Measurements from ENCODE around the gene AKAP13.

The AKAP13 gene

DNA sequence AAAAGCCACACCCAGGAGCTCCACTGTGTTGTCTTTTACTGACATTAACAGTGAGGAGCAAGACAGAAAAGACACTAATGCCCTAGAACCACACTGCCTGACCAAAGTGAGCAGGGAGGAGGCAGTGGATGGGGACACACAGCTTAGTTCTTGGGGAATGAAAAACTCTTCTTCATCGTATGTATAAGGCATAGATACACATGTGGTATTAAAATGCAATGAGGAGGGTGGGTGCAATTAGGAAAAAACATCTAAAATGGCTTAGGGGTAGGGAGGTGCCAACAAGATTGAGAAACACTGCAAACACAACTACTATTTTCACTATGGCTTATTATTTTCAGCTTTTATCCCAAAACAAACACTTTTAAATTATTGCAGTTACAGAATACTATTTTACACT, 398.8 kb downstream of the AKAP13 start:
- no peaks in the 10 kb centered on the region; the same call in 1 of the 2 replicates for H4K20me1 ChIP-seq (ENCODE audit: low read depth, low read length)
- TF ChIP-seq, protein P1, sequence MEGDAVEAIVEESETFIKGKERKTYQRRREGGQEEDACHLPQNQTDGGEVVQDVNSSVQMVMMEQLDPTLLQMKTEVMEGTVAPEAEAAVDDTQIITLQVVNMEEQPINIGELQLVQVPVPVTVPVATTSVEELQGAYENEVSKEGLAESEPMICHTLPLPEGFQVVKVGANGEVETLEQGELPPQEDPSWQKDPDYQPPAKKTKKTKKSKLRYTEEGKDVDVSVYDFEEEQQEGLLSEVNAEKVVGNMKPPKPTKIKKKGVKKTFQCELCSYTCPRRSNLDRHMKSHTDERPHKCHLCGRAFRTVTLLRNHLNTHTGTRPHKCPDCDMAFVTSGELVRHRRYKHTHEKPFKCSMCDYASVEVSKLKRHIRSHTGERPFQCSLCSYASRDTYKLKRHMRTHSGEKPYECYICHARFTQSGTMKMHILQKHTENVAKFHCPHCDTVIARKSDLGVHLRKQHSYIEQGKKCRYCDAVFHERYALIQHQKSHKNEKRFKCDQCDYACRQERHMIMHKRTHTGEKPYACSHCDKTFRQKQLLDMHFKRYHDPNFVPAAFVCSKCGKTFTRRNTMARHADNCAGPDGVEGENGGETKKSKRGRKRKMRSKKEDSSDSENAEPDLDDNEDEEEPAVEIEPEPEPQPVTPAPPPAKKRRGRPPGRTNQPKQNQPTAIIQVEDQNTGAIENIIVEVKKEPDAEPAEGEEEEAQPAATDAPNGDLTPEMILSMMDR (IDR thresholded peaks at IDR 0.05; ENCODE audit: insufficient read depth, low read length, poor library complexity, severe bottlenecking): no peak
- TF ChIP-seq EZH2phosphoT487 (conservative IDR thresholded peaks at IDR 0.05; ENCODE audit: low read length): no peak
- no peak overlapping the region for H3K27ac ChIP-seq (ENCODE audit: low read depth, low read length)

DNA sequence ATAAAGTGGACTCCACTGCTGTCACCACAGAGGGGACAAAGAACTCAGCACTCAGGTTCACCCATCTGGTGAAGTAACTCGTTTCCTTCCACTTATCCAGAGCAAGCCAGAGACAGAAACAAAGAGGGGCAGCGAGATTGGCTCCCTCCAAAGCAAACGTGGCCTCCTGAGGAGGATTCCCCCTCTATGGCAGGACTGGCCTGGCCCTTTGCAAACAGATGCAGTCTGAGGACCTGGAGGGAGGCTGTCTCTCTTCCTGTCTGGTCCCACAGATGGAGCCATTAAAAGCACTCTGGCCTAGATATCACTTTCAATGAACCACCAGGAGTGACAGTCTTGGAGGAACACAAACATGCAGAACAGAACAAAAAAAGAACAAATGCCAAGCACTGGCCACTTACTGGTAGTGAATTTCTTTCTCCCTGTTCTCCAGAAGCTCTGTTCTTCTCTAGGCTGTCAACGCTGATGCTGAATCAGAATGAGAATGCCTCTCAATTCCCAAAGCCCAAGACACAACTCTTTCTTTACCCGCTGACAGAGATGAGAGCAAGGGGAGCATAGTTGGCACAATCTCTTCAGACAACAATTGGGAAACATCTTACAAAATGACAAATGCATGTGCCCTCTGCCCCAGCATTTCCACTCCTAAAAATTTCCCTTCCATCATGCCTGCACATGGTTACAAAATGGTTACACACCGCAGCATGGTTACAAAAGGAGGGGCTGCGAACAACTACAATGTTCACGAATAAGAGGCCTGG, 400.0 kb downstream of the AKAP13 start:
- peaks cover 3% of the 10 kb centered on the region; the same call in 1 of the 2 replicates for H3K79me2 ChIP-seq (ENCODE audit: insufficient read depth, low read length)
- H3K4me2 ChIP-seq (ENCODE audit: low read depth, low read length, poor library complexity, severe bottlenecking): no peak overlapping the region
- H3F3A ChIP-seq (ENCODE audit: insufficient read depth): no peaks in the 10 kb centered on the region
- H3K36me3 ChIP-seq (ENCODE audit: low read length): no peaks in the 10 kb centered on the region
- H3K27me3 ChIP-seq (ENCODE audit: low read length): no peaks in the 10 kb centered on the region
- no peak overlapping the region for H3K4me3 ChIP-seq (ENCODE audit: insufficient read depth, low read length, poor library complexity, severe bottlenecking)
- H3K9me2 ChIP-seq (replicated peaks; ENCODE audit: insufficient read depth, low read length): no peaks in the 10 kb centered on the region
- no peaks in the 10 kb centered on the region; the same call in 1 of the 2 replicates for H4K20me1 ChIP-seq (ENCODE audit: low read depth, low read length)
- TF ChIP-seq EZH2phosphoT487 (conservative IDR thresholded peaks at IDR 0.05; ENCODE audit: low read length): no peak
- TF ChIP-seq, protein P1 (IDR thresholded peaks at IDR 0.05; ENCODE audit: insufficient read depth, low read length, poor library complexity, severe bottlenecking): no peak
- H2AFZ ChIP-seq (ENCODE audit: low read depth, low read length, severe bottlenecking): no peak overlapping the region
- no peak overlapping the region for H3K27ac ChIP-seq (ENCODE audit: low read depth, low read length)
- H3K9me3 ChIP-seq (ENCODE audit: insufficient read depth, low read length): no peaks in the 10 kb centered on the region
- H3K9ac ChIP-seq (ENCODE audit: low read length): no peak overlapping the region

More for the DNA sequence above, 398.8 kb downstream of the AKAP13 start:
- Histone ChIP-seq H3K9ac (ENCODE audit: low read length) (no peak overlapping the region), H3K36me3 (ENCODE audit: low read length) (no peaks in the 10 kb centered on the region), H3K9me2 (replicated peaks; ENCODE audit: insufficient read depth, low read length) (no peaks in the 10 kb centered on the region), H3K4me3 (ENCODE audit: insufficient read depth, low read length, poor library complexity, severe bottlenecking) (no peak overlapping the region), H3F3A (ENCODE audit: insufficient read depth) (no peaks in the 10 kb centered on the region), H3K27me3 (ENCODE audit: low read length) (no peaks in the 10 kb centered on the region), H3K4me2 (ENCODE audit: low read depth, low read length, poor library complexity, severe bottlenecking) (no peak overlapping the region), H2AFZ (ENCODE audit: low read depth, low read length, severe bottlenecking) (no peak overlapping the region), H3K9me3 (ENCODE audit: insufficient read depth, low read length) (no peaks in the 10 kb centered on the region), H3K79me2 (ENCODE audit: insufficient read depth, low read length) (peaks cover 3% of the 10 kb centered on the region; the same call in 1 of the 2 replicates)

DNA sequence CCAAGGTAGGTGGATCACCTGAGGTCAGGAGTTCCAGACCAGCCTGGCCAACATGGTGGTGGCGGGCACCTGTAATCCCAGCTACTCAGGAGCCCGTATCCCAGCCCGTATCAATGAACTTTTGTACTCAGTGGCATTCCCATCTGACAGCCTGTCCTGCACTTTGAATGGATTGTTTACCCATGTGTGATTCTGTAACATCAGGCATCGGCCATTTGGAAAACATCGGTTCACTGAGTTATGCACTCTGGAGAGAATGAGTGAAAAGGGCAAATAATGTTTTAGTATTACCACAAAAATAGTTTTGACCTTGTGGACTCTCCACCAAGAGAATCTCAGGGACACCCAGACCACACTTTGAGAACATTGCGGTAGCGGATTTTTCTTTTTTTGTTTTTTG, 400.7 kb downstream of the AKAP13 start:
- no peak overlapping the region for H3K4me3 ChIP-seq (ENCODE audit: insufficient read depth, low read length, poor library complexity, severe bottlenecking)
- no peak overlapping the region for H3K9ac ChIP-seq (ENCODE audit: low read length)
- H3K27me3 ChIP-seq (ENCODE audit: low read length): no peaks in the 10 kb centered on the region
- H3K9me2 ChIP-seq (replicated peaks; ENCODE audit: insufficient read depth, low read length): no peaks in the 10 kb centered on the region
- H3F3A ChIP-seq (ENCODE audit: insufficient read depth): no peaks in the 10 kb centered on the region
- H3K9me3 ChIP-seq (ENCODE audit: insufficient read depth, low read length): no peaks in the 10 kb centered on the region
- no peaks in the 10 kb centered on the region; the same call in 1 of the 2 replicates for H4K20me1 ChIP-seq (ENCODE audit: low read depth, low read length)
- no peak for TF ChIP-seq EZH2phosphoT487 (conservative IDR thresholded peaks at IDR 0.05; ENCODE audit: low read length)
- TF ChIP-seq, protein P1 (IDR thresholded peaks at IDR 0.05; ENCODE audit: insufficient read depth, low read length, poor library complexity, severe bottlenecking): no peak
- H3K4me2 ChIP-seq (ENCODE audit: low read depth, low read length, poor library complexity, severe bottlenecking): no peak overlapping the region
- no peak overlapping the region for H3K27ac ChIP-seq (ENCODE audit: low read depth, low read length)
- H3K79me2 ChIP-seq (ENCODE audit: insufficient read depth, low read length): peaks cover 3% of the 10 kb centered on the region; the same call in 1 of the 2 replicates
- no peaks in the 10 kb centered on the region for H3K36me3 ChIP-seq (ENCODE audit: low read length)
- no peak overlapping the region for H2AFZ ChIP-seq (ENCODE audit: low read depth, low read length, severe bottlenecking)

Measured in SU-DHL-6 (cell line).